Islet of Langerhans (tissue), 1 donor: Measurements from ENCODE around the gene MAOA.

Experiments
- FAIRE-seq: peaks from one replicate; lab custom pipeline; 2011; peaks lifted over from hg19 to GRCh38; lab: Jason Lieb, UNC

MAOA gene

GRCh38 chrX:43785930-43786591 lies 130.0 kb downstream of the MAOA start:
- FAIRE-seq = no peak
